Breast epithelium (tissue), 3 donors: ENCODE data around the gene SARS1.

Experiments
- CTCF ChIP-seq, 3 donors: fragments of 450-650 bp; IDR thresholded peaks; one replicate each; pipeline ENCODE4 v1.5.1; 2016 to 2017; ENCODE audit warnings: antibody characterized with exemption in 3 of 3, mild to moderate bottlenecking in 3 of 3, moderate library complexity in 3 of 3
- POLR2A ChIP-seq: fragments of 450-650 bp; IDR thresholded peaks from one replicate; pipeline ENCODE4 v1.6.1; 2016; ENCODE audit warnings: antibody characterized with exemption, mild to moderate bottlenecking, moderate library complexity

- no peak for TF ChIP-seq POLR2A
- TF ChIP-seq CTCF (IDR thresholded peaks at IDR 0.05): no peak
These were observed 28.7 kb downstream of the SARS1 start for GRCh38 chr1:109242387-109242786.
